Mononuclear cell (primary cell): Measurements from ENCODE around the gene CAPN14. TPM values are rescaled to one million over a fixed set of nuclear protein-coding genes. Genes with fewer than 3 reads are reported as not detected.

Source experiments
- H3K27me3 ChIP-seq: 2 replicates; pipeline ENCODE4 v1.6.0; 2011; ENCODE audit warnings: low read length, control low read depth; ENCODE audit not compliant: insufficient read depth
- H3K4me1 ChIP-seq: 2 replicates; pipeline ENCODE4 v1.5.1; 2011; ENCODE audit warnings: mild to moderate bottlenecking, low read length, control low read depth; ENCODE audit not compliant: insufficient read depth
- H3K4me3 ChIP-seq: 2 replicates; pipeline ENCODE4 v1.5.1; 2011; ENCODE audit warnings: mild to moderate bottlenecking, low read length, moderate library complexity
- H3K9me3 ChIP-seq: 2 replicates; pipeline ENCODE4 v1.5.1; 2011; ENCODE audit warnings: low read depth, mild to moderate bottlenecking, control low read depth, low read length
- total RNA-seq: library from RNA; depleted of rRNA; stranded (reverse); fragments of >200 nt; gene quantifications from one replicate; pipeline ENCODE4 v1.2.3, GENCODE V29; 2012

The CAPN14 gene
- total RNA-seq, 1 donor, result 0.21 TPM

DNA sequence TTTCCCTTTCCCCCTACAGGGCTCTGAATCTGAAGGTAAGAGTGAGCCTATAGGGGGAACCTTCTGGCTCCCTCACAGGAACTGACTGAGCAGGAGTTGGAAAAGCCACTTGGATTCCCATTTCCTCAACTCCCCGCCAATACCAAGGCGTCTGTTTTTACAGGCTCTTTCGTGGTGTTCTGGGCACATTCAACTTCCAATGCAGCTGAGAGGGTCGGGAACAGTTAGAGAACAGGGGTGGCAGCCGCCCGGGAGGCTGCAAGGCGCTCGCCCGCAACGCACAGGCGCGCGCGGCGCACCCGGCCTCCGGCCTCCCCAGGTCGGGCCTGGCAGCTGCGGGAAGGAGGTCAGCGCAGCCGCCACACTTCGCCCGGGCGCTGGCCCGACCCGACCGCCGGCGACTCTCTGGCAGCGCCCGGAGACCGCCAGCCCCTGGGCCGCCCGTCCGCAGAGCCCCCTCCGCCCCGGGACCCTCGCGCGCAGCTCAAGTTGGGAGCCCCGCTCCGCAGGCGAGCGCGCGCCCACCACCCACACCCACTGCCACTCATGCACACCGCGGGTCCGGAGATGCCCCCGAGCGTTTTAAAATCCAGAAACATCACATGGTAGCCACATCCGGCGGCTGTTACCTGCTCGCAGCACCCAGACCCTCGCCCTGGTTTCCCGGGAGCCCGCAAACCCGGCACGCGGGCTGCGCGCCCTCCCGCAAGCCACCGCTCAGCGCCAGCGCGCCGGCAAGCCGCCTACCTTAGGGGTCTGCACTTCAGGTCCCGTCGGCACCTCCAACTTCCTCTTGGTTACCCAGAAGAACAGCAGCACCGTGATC lies 79.9 kb downstream of the CAPN14 start:
- H3K4me3 ChIP-seq, result peak overlapping the region; percentile 36
- H3K27me3 ChIP-seq, result peaks cover 24% of the 10 kb centered on the region
- peaks cover 22% of the 10 kb centered on the region for H3K4me1 ChIP-seq
- H3K9me3 ChIP-seq, result no peaks in the 10 kb centered on the region

DNA sequence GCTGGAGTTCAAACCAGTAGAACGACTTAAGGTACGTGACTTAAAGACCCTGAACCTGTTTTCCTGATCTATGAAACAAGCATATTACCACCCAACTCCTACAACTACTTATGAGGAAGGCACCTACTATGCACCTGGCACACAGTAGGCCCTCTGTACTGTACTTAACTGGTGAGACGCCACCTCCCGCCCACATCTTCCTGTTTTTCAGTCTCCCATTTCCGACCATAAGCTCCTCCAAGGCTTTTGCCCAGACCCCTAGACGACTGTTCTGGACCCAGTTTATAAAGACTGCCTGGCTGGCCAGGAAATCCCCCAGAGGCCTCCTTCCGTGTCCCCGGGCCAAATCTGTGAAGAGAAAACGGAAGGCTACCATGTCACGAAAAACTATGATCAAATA lies 80.6 kb downstream of the CAPN14 start:
- Histone ChIP-seq H3K9me3 (no peaks in the 10 kb centered on the region), H3K27me3 (peaks cover 24% of the 10 kb centered on the region), H3K4me1 (peaks cover 22% of the 10 kb centered on the region), H3K4me3 (peak overlapping the region; percentile 36)

DNA sequence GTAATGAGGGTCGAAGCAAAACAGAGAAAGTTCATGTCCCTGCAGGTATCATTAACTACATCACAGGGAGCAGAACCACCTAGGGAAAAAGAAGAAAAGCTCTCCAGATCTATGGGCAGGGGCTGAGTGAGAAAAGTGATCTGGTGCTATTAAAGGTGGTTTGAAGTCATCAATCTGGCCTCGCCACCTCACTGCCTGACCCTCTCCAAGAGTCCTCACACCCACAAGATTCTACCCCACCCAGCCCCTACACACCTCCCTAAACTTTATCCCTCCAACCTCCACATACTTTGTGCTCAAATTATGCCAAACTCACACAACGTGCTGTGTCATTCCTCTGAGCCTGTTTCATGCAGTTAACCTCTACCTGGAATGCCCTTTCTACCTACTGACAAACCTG lies 81.3 kb downstream of the CAPN14 start:
- Histone ChIP-seq H3K4me3 (no peak overlapping the region), H3K4me1 (peaks cover 22% of the 10 kb centered on the region), H3K9me3 (no peaks in the 10 kb centered on the region), H3K27me3 (peaks cover 24% of the 10 kb centered on the region)

- H3K9me3 ChIP-seq, result no peaks in the 10 kb centered on the region
- H3K4me1 ChIP-seq, result peaks cover 22% of the 10 kb centered on the region
- H3K4me3 ChIP-seq, result no peak overlapping the region
- peaks cover 24% of the 10 kb centered on the region for H3K27me3 ChIP-seq
Measured at GRCh38 chr2:31134480-31134879, 82.8 kb downstream of the CAPN14 start.

GRCh38 chr2:31132786-31133185 lies 84.5 kb downstream of the CAPN14 start:
- H3K9me3 ChIP-seq, result no peaks in the 10 kb centered on the region
- peaks cover 16% of the 10 kb centered on the region for H3K27me3 ChIP-seq
- H3K4me1 ChIP-seq, result peaks cover 12% of the 10 kb centered on the region
- H3K4me3 ChIP-seq, result no peak overlapping the region

DNA sequence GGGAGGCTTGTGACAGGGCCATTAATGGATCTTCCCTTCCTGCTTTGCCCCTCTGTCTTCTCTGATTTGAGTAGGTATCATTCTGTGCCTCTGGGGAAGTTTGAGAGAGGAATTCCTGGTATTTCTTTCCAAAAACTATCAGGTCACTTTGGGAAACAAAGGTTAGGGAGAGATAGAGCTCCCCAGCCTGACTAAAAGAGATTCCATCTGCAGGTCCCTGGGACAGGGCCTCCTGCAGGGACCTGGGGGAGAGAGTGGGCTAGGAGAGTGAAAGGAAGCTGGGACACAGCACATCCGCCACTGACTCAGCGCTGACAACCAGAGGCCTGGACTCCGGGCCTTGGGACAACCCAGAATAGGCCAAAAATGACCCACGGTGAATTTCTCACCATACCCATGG lies 85.4 kb downstream of the CAPN14 start:
- peaks cover 3% of the 10 kb centered on the region for H3K4me1 ChIP-seq

DNA sequence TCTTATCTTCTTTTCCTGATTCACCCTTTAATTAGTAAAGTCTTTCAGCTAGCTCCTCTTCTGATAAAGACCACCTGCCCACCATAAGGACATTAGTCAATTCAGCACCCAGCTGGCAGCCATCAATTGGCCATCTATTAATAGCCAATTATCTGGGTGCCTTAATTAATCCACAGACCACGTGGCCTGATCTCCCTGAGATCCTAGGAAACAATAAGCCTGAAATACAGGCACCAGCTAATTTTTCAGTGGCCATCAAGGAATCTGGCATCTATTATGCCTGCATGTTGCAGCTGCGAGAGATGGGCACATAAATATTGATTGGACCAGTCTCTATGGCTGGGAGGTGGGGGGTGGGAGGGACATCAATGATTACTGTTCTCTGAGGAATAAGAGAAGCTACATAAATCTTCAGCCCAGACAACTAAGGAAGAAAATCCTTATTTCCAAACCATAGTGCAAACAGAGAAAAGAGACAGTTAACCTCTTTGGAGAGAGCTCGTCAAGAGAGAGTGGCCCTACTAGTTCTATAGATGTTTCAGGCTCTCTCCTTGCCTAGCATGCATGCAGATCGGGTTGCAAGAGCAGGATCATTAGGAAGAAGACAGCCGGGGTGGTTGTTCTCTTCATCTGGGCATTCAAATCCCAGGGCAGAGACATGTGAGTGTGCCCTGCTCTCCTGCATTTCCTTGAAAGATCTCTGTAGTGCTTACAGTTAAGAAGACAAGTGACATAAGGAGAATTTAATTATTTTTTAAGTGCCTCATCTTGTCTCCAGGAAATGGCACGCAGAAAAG lies 87.7 kb downstream of the CAPN14 start:
- Histone ChIP-seq H3K27me3 (no peaks in the 10 kb centered on the region), H3K4me3 (no peak overlapping the region), H3K9me3 (no peaks in the 10 kb centered on the region), H3K4me1 (no peaks in the 10 kb centered on the region)

More for the DNA sequence above, 85.4 kb downstream of the CAPN14 start:
- Histone ChIP-seq H3K27me3 (peaks cover 9% of the 10 kb centered on the region), H3K4me3 (no peak overlapping the region), H3K9me3 (no peaks in the 10 kb centered on the region)

DNA sequence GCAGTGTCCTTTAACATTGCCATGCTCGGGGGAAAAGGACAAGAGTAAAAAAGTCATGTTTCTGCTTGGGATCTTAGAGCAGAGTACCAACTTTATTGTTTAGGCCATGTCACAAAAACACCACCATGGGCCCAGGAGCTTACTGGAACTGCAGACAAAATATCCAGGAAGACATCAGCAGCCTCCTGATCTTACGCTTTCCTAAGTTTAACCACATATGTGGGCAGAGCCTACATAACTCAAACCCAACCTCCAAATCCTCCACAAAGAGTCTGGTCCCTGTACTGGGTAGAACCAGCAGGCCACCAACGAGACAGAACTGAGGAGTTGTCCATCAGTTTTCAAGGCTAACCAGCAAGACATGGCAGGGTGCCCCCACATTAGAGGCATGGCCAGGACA lies 89.4 kb downstream of the CAPN14 start:
- Histone ChIP-seq H3K9me3 (no peaks in the 10 kb centered on the region), H3K4me1 (no peaks in the 10 kb centered on the region), H3K27me3 (no peaks in the 10 kb centered on the region), H3K4me3 (no peak overlapping the region)

DNA sequence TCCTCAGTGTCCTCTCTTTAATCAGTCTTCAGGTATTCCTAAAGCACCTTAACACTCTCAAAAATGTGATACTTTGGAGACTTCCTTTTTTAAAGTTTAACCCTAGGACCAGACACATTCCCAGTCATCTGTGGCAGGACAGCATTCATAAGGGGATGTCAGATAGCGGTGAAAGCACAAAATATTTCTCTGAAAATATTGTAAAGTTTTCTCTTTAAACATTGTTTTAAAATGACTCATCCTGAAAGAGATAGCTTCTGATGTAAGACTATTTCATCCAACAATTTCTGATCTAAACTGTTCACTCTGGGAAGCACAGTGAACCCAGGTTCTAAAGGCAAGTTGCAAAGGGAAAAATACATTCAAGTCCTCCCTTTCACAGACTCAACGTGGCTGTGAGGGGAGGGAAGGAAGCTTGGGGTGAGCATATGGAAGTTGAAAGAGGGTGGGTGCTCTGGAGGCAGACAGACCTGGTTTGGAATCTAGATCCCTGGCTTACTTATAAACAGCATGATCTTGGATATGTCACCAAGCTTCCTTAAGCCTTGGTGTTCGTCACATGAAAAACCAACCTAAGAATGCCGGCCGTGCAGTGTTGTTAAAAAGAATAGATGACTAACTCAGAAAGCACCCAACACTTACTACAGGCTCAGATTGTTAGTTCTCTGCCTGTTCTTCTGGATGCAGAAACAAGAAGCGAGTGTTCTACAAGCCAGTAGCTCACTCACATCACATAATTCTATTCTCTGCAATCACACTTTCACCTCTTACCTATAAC lies 91.2 kb downstream of the CAPN14 start:
- H3K27me3 ChIP-seq, result no peaks in the 10 kb centered on the region
- no peak overlapping the region for H3K4me3 ChIP-seq
- H3K9me3 ChIP-seq, result no peaks in the 10 kb centered on the region
- no peaks in the 10 kb centered on the region for H3K4me1 ChIP-seq

DNA sequence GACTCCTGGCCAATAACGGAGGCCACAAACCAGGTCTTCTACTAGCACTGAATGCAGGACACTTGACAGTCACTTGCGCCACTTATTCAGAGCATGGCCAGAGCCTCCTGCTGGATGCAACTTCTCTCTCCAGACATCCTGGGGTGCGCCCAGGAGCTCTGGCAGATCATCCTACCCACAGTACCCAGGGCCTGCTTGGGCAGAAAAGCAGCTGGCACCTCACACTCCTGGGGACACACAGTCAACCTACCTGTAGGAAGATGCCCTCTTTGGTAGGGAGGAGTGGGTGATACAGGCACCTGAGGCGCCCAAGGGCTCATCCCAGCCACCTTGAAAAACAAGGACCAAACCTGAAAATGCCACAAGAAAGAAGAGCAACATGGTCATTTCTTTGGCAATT lies 92.4 kb downstream of the CAPN14 start:
- H3K4me3 ChIP-seq, result no peak overlapping the region
- no peaks in the 10 kb centered on the region for H3K4me1 ChIP-seq
- no peaks in the 10 kb centered on the region for H3K9me3 ChIP-seq
- no peaks in the 10 kb centered on the region for H3K27me3 ChIP-seq

Other genes with a start within 250 kb of the CAPN14 start
- gene GALNT14, start 79.1 kb downstream of the CAPN14 start, total RNA-seq, result 0.31 TPM
- 8.2 TPM for gene EHD3, start 16.6 kb upstream of the CAPN14 start, total RNA-seq
- not detected for gene XDH, start 197.2 kb upstream of the CAPN14 start, total RNA-seq